Caco-2 (cell line): ENCODE data around the gene MTF2. TPM values are rescaled to one million over a fixed set of nuclear protein-coding genes. Genes with fewer than 3 reads are reported as not detected.

Experiments used
- BruUV-seq: library from RNA; stranded (reverse); fragments of 400-500 nt; replicated peaks from 2 replicates; lab custom pipeline; 2021; lab: Mats Ljungman, UMichigan
- CTCF ChIA-PET: fragments of 300-600 bp; sonication (Branson Sonifier 250); formaldehyde crosslinking; loops from one replicate; lab custom pipeline; 2022; ENCODE audit warnings: antibody characterized with exemption; lab: Charles Lee
- POLR2A ChIA-PET: fragments of 300-600 bp; sonication (Branson Sonifier 250); formaldehyde crosslinking; loops from one replicate; lab custom pipeline; 2022; ENCODE audit warnings: antibody characterized with exemption; lab: Charles Lee
- DNase-seq, 2 experiments: peaks; one replicate each; pipeline versions ENCODE4 v3.0.0 to v3.0.0-alpha.2; 2020 to 2022
- H3K27me3 ChIP-seq: replicated peaks from 2 replicates; pipeline ENCODE4 v1.6.0; 2011; ENCODE audit warnings: low read length; ENCODE audit not compliant: control insufficient read depth, insufficient read depth
- H3K36me3 ChIP-seq: 2 replicates; pipeline ENCODE4 v1.5.1; 2011; ENCODE audit warnings: low read length; ENCODE audit not compliant: control insufficient read depth, insufficient read depth
- H3K4me1 ChIP-seq: fragments of 250-450 bp; sonication (Bioruptor Pico); 2 replicates; pipeline ENCODE4 v1.5.1; 2020; ENCODE audit warnings: mild to moderate bottlenecking
- H3K4me3 ChIP-seq: 2 replicates; pipeline ENCODE4 v1.5.1; 2011; ENCODE audit warnings: low read depth, mild to moderate bottlenecking, control low read depth, low read length
- H3K9me3 ChIP-seq: fragments of 250-450 bp; sonication (Bioruptor Pico); 2 replicates; pipeline ENCODE4 v1.5.1; 2020; ENCODE audit warnings: mild to moderate bottlenecking, moderate library complexity
- H3K27ac Mint-ChIP-seq: one replicate; pipeline ENCODE4 v1.8.0; 2022; ENCODE audit warnings: mixed read lengths; ENCODE audit not compliant: unreplicated experiment
- H3K27me3 Mint-ChIP-seq: one replicate; pipeline ENCODE4 v1.8.0; 2022; ENCODE audit warnings: mixed read lengths; ENCODE audit not compliant: insufficient read depth, unreplicated experiment
- H3K36me3 Mint-ChIP-seq: one replicate; pipeline ENCODE4 v1.8.0; 2022; ENCODE audit warnings: mild to moderate bottlenecking, mixed read lengths; ENCODE audit not compliant: insufficient read depth, unreplicated experiment
- H3K4me1 Mint-ChIP-seq: one replicate; pipeline ENCODE4 v1.8.0; 2022; ENCODE audit warnings: low read depth, mixed read lengths; ENCODE audit not compliant: unreplicated experiment
- H3K4me3 Mint-ChIP-seq: one replicate; pipeline ENCODE4 v1.8.0; 2022; ENCODE audit warnings: mild to moderate bottlenecking, moderate library complexity, mixed read lengths; ENCODE audit not compliant: unreplicated experiment
- H3K9me3 Mint-ChIP-seq: one replicate; pipeline ENCODE4 v1.8.0; 2022; ENCODE audit warnings: mixed read lengths; ENCODE audit not compliant: unreplicated experiment
- intact Hi-C: fragments of 100-400 bp; cut with micrococcal nuclease; formaldehyde crosslinking; loops from one replicate; pipeline ENCODE4 v1.10.0; 2022; ENCODE audit not compliant: unreplicated experiment
- total RNA-seq: library from RNA; stranded (reverse); gene quantifications from 2 replicates; pipeline ENCODE4 v1.2.3, GENCODE V29; 2022
- TF ChIP-seq, protein P1 (sequence below), 2 experiments: fragments of 200-600 bp in 1 of 2; IDR thresholded peaks; 1 replicate in 1 of 2; 2 replicates in 1 of 2; pipeline versions ENCODE4 v1.5.1 to v1.8.0; 2011 to 2022; ENCODE audit warnings: antibody characterized with exemption in 1 of 2, control low read depth in 1 of 2, inconsistent platforms in 1 of 2, low read depth in 1 of 2, low read length in 1 of 2, mild to moderate bottlenecking in 1 of 2, moderate library complexity in 1 of 2; ENCODE audit not compliant: insufficient read depth in 1 of 2, severe bottlenecking in 1 of 2, unreplicated experiment in 1 of 2

The MTF2 gene
- total RNA-seq, 1 experiment from 2014 or later = 29.9 TPM

DNA sequence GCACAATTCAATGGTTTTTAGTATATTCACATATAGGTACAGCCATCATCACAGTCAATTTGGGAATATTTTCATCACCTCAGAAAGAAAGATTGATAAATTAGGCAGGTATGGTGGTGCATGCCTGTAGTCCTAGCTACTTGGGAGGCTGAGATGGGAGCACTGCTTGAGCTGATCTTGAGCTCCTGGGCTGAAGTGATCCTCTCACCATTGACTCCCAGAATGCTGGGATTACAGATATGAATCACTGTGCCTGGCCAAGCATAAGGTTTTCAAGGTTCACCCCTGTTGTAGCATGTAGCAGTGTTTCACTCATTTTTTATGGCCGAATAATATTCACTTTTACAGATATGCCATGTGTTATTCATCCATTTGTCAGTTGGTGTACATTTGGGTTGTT lies 44.7 kb upstream of the MTF2 start:
- H3K27me3 ChIP-seq = no peaks in the 10 kb centered on the region
- H3K36me3 ChIP-seq = no peaks in the 10 kb centered on the region
- ChIA-PET POLR2A (no interaction called here), CTCF (interaction anchor here (0.6 kb wide), 1 partner anchor 117 kb away, joined by 4 read pairs; no protein-coding TSS in a partner anchor)
- no TSS peak for BruUV-seq
- Mint-ChIP-seq H3K27ac (no peak overlapping the region), H3K36me3 (no peaks in the 10 kb centered on the region), H3K27me3 (no peaks in the 10 kb centered on the region), H3K4me1 (no peaks in the 10 kb centered on the region), H3K9me3 (no peaks in the 10 kb centered on the region), H3K4me3 (no peak overlapping the region)
- intact Hi-C loops = no loop called here
- DNase-seq = no peak
- H3K9me3 ChIP-seq = no peaks in the 10 kb centered on the region
- TF ChIP-seq, protein P1, sequence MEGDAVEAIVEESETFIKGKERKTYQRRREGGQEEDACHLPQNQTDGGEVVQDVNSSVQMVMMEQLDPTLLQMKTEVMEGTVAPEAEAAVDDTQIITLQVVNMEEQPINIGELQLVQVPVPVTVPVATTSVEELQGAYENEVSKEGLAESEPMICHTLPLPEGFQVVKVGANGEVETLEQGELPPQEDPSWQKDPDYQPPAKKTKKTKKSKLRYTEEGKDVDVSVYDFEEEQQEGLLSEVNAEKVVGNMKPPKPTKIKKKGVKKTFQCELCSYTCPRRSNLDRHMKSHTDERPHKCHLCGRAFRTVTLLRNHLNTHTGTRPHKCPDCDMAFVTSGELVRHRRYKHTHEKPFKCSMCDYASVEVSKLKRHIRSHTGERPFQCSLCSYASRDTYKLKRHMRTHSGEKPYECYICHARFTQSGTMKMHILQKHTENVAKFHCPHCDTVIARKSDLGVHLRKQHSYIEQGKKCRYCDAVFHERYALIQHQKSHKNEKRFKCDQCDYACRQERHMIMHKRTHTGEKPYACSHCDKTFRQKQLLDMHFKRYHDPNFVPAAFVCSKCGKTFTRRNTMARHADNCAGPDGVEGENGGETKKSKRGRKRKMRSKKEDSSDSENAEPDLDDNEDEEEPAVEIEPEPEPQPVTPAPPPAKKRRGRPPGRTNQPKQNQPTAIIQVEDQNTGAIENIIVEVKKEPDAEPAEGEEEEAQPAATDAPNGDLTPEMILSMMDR (IDR thresholded peaks at IDR 0.05; ENCODE audit: insufficient read depth in 1 of 2, low read depth in 1 of 2, low read length in 1 of 2, severe bottlenecking in 1 of 2, unreplicated experiment in 1 of 2) = no peak
- no peaks in the 10 kb centered on the region for H3K4me1 ChIP-seq
- no peak overlapping the region for H3K4me3 ChIP-seq

DNA sequence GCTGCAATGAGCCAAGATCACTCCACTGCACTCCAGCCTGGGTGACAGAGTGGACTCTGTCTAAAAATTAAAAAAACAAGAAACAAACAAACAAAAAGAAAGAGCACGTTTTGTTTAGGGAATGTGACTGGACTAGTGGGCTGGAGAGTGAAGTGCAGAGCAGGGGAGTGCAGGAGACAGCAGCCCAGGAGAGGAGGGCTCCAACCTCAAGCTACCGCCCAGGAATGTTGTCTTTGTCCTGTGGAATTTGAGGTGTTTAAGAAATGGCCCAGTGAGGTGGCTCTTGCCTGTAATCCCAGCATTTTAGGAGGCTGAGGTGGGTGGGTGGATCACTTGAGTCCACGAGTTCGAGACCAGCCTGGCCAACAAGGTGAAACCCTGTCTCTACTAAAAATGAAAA lies 42.4 kb upstream of the MTF2 start:
- TF ChIP-seq, protein P1 (IDR thresholded peaks at IDR 0.05; ENCODE audit: insufficient read depth in 1 of 2, low read depth in 1 of 2, low read length in 1 of 2, severe bottlenecking in 1 of 2, unreplicated experiment in 1 of 2) = no peak
- POLR2A ChIA-PET = interaction anchor here (0.5 kb wide), 1 partner anchor 25 kb away, joined by 3 read pairs; no protein-coding TSS in a partner anchor
- no peaks in the 10 kb centered on the region for H3K36me3 Mint-ChIP-seq
- intact Hi-C loops = no loop called here
- BruUV-seq = no TSS peak
- CTCF ChIA-PET = no interaction called here
- no peaks in the 10 kb centered on the region for H3K27me3 Mint-ChIP-seq
- no peak for DNase-seq
- no peak overlapping the region for H3K27ac Mint-ChIP-seq
- H3K9me3 ChIP-seq = no peaks in the 10 kb centered on the region
- H3K27me3 ChIP-seq = no peaks in the 10 kb centered on the region
- H3K36me3 ChIP-seq = no peaks in the 10 kb centered on the region
- H3K9me3 Mint-ChIP-seq = no peaks in the 10 kb centered on the region
- no peak overlapping the region for H3K4me3 Mint-ChIP-seq
- no peak overlapping the region for H3K4me3 ChIP-seq
- H3K4me1 Mint-ChIP-seq = peaks cover 4% of the 10 kb centered on the region
- H3K4me1 ChIP-seq = no peaks in the 10 kb centered on the region

DNA sequence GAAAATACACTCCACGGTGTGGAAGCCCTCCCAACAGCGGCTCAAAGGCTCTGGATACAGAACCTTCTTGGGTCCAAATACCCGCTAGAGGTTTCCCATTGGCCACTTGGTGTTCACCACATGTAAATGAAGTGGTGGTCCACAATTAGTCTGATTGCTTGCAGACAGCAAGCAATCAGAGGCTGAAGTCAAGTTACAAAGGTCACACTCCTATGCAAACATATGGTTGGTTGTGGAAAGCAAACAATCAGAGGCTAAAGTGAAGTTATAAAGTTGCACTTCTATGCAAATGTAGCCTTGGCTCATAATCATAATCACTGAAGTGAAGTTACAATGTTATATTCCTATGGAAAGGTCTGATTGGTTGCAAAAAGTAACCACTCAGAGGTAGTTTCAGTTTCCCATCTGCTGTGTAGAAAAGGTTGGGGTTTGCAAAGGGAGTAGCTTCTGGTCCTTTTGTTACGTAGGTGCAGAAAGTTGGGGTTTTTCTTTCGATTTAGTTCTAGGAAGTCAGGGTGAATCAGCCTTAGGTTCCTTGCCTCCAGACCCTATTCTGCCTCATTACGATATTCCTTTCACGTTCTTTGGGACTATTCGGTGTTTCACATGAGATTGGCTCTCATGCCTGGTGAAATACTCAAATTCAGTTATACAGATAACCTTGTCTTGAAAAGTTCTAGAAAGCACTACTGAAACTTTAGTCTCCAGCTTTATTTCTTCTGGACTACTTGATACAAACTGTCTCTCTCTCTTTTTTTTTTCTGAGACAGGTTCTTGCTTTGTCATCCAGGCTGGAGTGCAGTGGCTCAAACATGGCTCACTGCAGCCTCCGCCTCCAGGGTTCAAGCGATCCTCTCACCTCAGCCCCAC lies 36.7 kb upstream of the MTF2 start:
- TF ChIP-seq, protein P1 (IDR thresholded peaks at IDR 0.05; ENCODE audit: insufficient read depth in 1 of 2, low read depth in 1 of 2, low read length in 1 of 2, severe bottlenecking in 1 of 2, unreplicated experiment in 1 of 2) = no peak
- Mint-ChIP-seq H3K9me3 (no peaks in the 10 kb centered on the region), H3K36me3 (no peaks in the 10 kb centered on the region), H3K4me1 (peaks cover 9% of the 10 kb centered on the region), H3K27me3 (no peaks in the 10 kb centered on the region), H3K4me3 (peak overlapping the region; percentile 38), H3K27ac (no peak overlapping the region)
- POLR2A ChIA-PET = no interaction called here
- no TSS peak for BruUV-seq
- intact Hi-C loops = no loop called here
- Histone ChIP-seq H3K9me3 (no peaks in the 10 kb centered on the region), H3K4me1 (0 out of 2 replicates have a peak, but pooled peaks cover 9% of the 10 kb centered on the region), H3K36me3 (no peaks in the 10 kb centered on the region), H3K4me3 (peak overlapping the region; percentile 3; the same call in 1 of the 2 replicates), H3K27me3 (no peaks in the 10 kb centered on the region)
- CTCF ChIA-PET = interaction anchor here (1.3 kb wide), 1 partner anchor 20 kb away, joined by 3 read pairs; no protein-coding TSS in a partner anchor
- no peak for DNase-seq
